Mononuclear cell (primary cell): ENCODE measurements around the gene MED31. TPM values are rescaled to one million over a fixed set of nuclear protein-coding genes. Genes with fewer than 3 reads are reported as not detected.
"Not testable (repeated sequence)": the region's sequence is repeated elsewhere in the genome, so short reads cannot be mapped to it uniquely, and the experiment has no call there.

ENCODE experiments used
- H3K27me3 ChIP-seq: 2 replicates; pipeline ENCODE4 v1.6.0; 2011; ENCODE audit warnings: low read length, control low read depth; ENCODE audit not compliant: insufficient read depth
- H3K4me1 ChIP-seq: 2 replicates; pipeline ENCODE4 v1.5.1; 2011; ENCODE audit warnings: mild to moderate bottlenecking, low read length, control low read depth; ENCODE audit not compliant: insufficient read depth
- H3K4me3 ChIP-seq: 2 replicates; pipeline ENCODE4 v1.5.1; 2011; ENCODE audit warnings: mild to moderate bottlenecking, low read length, moderate library complexity
- H3K9me3 ChIP-seq: 2 replicates; pipeline ENCODE4 v1.5.1; 2011; ENCODE audit warnings: low read depth, mild to moderate bottlenecking, control low read depth, low read length
- total RNA-seq: library from RNA; depleted of rRNA; stranded (reverse); fragments of >200 nt; gene quantifications from one replicate; pipeline ENCODE4 v1.2.3, GENCODE V29; 2012

Gene MED31
- total RNA-seq, 1 donor = 14.2 TPM

DNA sequence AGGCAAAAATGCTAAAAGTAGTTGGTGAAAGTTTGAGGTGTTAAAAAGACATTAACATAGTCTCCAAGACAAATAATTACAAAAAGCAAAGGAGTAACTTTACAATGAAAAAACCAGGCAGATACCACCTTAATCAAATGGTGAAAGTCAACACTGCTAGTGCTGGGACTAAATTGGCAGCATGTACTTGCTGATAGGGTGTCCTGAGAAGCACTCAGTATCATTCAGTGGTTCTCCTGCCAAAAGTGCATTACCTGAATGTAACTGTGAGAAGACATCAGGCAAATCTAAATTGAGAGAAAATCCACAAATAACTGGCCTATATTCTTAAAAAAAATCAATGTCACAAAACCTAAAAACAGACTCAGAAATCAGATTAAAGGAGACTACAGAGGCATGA, 18.9 kb downstream of the MED31 start:
- no peaks in the 10 kb centered on the region for H3K27me3 ChIP-seq
- no peak overlapping the region for H3K4me3 ChIP-seq
- no peaks in the 10 kb centered on the region for H3K4me1 ChIP-seq
- no peaks in the 10 kb centered on the region for H3K9me3 ChIP-seq

DNA sequence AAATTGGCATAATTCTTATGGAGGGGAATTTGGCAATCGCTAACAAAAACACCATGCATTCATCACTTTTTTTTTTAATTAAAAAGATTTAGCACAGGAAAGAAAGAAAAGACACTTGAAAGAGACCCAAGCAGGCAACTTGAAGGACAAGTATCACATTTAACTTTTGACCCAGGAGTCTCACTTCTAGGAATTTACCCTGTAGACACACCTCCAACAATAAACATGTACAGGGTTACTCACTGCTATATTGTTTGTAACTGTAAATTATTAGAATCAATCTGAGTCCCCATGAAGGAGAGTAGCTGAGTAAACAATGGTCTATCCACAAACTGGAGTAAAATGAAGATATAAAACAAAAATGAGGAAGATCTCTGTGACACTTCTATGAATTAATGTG, 21.0 kb downstream of the MED31 start:
- H3K27me3 ChIP-seq = no peaks in the 10 kb centered on the region
- H3K4me3 ChIP-seq = no peak overlapping the region
- H3K4me1 ChIP-seq = no peaks in the 10 kb centered on the region
- H3K9me3 ChIP-seq = no peaks in the 10 kb centered on the region

DNA sequence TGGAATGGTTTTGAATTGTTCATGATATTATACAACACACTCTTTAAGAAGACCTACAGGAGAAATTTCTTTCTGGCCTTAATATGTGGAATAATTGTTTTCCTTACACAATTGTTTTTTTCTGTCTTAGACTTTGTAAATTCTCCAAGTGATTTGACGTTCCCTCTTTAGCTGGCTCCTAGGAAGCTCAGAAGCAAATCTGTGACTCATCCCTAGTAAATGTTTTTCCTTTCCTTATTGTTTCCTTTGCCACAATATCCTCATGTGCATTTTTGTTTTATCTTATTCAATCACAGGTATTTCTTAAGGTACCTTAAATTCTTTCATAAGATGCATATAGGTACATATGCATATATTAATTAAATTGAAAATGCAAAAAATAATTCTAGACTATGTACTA, 24.4 kb downstream of the MED31 start:
- H3K9me3 ChIP-seq = no peaks in the 10 kb centered on the region
- no peaks in the 10 kb centered on the region for H3K4me1 ChIP-seq
- no peak overlapping the region for H3K4me3 ChIP-seq
- no peaks in the 10 kb centered on the region for H3K27me3 ChIP-seq

DNA sequence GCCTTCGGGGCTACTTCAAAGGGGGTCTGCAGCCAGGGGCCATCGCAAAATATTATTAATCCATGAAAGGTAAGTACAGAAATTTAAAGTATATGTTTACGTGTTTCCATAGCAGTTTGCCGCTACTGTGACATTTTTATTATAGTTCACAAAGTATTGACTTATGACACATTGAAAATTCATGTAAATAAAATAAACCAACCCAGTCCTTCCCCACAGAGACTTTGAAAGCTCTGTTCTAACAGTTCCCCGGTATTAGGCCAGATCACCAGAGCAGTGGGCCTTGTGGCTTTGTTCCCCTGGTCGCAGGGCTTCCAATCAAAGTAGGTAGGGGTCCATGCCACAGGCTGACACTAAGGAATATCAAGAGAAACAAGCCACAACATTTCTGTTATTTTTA, 24.8 kb downstream of the MED31 start:
- Histone ChIP-seq H3K9me3 (no peaks in the 10 kb centered on the region), H3K27me3 (no peaks in the 10 kb centered on the region), H3K4me3 (no peak overlapping the region), H3K4me1 (no peaks in the 10 kb centered on the region)

DNA sequence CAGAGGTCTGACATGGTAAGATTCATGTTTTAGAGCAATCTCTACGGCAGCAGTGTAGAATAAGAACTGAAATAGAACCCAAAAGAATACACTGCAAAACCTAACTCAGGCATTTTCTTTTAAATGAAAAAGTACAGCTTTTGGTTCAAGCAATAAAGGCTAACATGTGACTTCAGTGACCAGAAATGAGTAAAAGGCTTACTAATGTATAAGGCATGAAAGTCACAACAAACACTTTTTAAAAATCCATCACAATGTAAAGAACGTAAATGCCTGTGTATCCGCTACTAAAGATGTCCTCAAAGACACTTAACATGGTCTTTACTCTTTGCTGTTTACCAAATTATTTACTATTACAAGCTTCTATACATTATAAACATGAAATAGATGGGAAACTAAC, 27.5 kb downstream of the MED31 start:
- Histone ChIP-seq H3K4me1 (no peaks in the 10 kb centered on the region), H3K4me3 (no peak overlapping the region), H3K9me3 (no peaks in the 10 kb centered on the region), H3K27me3 (no peaks in the 10 kb centered on the region)

DNA sequence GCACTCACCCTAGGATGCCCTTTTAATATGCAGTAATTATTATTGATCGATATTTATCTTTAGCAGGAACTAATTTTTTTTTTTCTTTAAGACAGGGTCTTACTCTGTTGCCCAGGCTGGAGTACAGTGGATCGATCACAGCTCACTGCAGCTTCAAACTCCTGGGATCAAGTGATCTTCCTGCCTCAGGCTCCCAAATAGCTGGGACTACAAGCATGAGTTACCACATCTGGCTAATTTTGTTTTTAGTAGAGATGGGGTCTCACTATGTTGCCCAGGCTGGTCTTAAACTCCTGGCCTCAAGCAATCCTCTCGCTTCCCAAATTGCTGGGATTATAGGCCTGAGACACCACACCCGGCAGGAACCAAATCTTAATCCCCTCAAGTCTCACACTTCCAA, 40.2 kb downstream of the MED31 start:
- Histone ChIP-seq H3K27me3 (no peaks in the 10 kb centered on the region), H3K9me3 (no peaks in the 10 kb centered on the region), H3K4me1 (no peaks in the 10 kb centered on the region), H3K4me3 (no peak overlapping the region)

DNA sequence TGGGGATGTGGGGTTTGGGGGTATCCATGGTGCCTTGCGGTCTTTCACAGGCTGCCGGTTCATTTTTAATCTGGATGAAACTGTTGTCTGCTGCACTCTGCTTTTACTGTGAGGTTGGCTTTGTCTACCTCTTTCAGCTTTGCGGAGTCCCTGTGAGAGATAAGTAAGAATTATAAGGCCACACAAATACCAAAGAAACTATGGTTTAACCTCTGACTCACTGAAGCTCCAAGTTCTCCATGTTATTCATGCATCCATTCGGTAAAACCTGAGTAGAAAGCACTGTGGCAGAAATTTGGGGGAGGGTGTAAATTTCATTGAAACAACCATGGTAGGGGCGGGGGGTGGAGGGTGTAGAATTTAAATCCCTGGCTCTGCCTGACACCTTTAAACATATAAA, 41.4 kb downstream of the MED31 start:
- no peaks in the 10 kb centered on the region for H3K9me3 ChIP-seq
- no peaks in the 10 kb centered on the region for H3K4me1 ChIP-seq
- no peaks in the 10 kb centered on the region for H3K27me3 ChIP-seq
- no peak overlapping the region for H3K4me3 ChIP-seq

DNA sequence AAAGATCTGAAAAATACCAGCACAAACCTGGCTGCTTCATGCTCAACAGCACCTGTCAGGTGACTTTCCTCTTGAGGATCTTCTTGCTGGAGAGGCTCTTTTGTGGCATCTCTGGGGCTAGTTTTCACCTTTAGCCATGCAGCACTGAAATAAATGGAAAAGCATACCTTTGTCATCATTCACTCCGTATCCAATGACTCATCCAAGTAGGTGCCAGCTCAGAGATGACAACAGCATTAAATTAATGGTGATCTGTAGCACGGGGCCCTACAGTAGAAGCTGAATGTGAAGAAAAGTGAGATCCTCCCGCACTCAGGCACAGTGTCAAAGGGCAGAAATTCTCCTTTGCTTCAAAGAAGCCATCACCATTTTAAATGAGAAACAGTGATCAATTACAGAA, 43.1 kb downstream of the MED31 start:
- Histone ChIP-seq H3K4me1 (no peaks in the 10 kb centered on the region), H3K4me3 (no peak overlapping the region), H3K9me3 (no peaks in the 10 kb centered on the region), H3K27me3 (no peaks in the 10 kb centered on the region)

DNA sequence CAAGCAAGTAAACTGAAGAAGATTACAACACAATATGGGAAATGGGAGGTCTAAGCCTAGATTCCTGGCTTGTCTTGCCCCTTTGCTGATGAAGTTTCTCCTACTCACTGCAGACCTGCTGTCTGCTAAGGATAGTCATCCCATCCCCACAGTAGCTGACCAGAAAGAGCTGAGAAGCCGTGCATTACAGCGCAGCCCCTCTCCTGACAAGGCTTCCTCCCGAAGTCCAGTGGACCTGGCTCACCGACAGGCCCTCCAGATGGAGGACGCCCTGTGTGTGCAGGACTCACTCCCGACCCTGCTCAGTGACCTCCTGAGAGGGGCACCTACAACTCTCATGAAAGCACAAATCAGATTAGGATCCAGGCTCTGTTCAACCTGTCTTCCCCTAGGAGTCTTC, 46.3 kb downstream of the MED31 start:
- no peaks in the 10 kb centered on the region for H3K9me3 ChIP-seq
- peaks cover 4% of the 10 kb centered on the region for H3K4me1 ChIP-seq
- no peak overlapping the region for H3K4me3 ChIP-seq
- H3K27me3 ChIP-seq = no peaks in the 10 kb centered on the region

DNA sequence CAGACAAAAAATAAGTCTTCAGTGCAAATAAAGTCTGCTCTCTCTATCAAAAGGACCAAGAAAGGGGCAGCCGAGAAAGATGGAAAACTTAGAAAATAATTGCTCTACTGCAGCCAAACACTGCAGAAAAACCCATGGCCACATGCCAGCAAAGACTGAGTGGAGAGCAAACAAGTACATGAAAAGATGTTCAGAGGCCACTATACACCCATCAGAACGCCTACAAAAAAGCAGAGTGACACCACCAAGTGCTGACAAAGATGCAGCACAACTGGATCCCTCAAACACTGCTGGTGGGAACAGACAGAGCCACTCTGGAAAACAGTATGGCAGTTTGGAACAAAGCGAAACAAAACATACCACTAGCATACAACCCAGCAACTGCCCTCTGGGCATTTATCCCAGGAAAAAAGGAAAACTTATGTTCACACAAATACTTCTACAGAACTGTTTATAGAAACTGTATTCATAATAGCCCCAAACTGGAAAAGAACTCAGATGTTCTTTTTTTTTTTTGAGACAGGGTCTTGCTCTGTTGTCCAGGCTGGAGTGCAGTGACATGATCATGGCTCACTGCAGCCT, 47.6 kb downstream of the MED31 start:
- H3K4me1 ChIP-seq = peaks cover 17% of the 10 kb centered on the region
- H3K9me3 ChIP-seq = no peaks in the 10 kb centered on the region
- H3K27me3 ChIP-seq = no peaks in the 10 kb centered on the region
- no peak overlapping the region for H3K4me3 ChIP-seq

DNA sequence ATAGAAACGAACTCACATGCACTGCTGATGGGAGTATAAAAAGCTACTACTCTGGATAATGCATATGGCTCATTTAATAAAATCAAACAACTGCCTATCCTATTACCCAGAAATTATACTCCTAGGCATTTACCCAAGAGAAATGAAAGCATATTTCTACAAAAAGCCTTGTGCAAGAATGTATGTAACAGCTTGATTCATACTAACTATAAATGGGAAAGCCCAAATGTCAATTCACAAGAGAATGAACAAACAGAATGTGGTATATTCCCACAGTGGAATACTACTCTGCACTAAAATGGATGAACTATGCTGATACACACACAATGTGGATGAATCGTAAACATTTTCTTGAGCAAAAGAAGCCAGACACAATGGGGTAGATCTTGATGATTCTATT, 49.3 kb downstream of the MED31 start:
- Histone ChIP-seq H3K4me1 (peaks cover 30% of the 10 kb centered on the region), H3K9me3 (no peaks in the 10 kb centered on the region), H3K27me3 (no peaks in the 10 kb centered on the region), H3K4me3 (no peak overlapping the region)

DNA sequence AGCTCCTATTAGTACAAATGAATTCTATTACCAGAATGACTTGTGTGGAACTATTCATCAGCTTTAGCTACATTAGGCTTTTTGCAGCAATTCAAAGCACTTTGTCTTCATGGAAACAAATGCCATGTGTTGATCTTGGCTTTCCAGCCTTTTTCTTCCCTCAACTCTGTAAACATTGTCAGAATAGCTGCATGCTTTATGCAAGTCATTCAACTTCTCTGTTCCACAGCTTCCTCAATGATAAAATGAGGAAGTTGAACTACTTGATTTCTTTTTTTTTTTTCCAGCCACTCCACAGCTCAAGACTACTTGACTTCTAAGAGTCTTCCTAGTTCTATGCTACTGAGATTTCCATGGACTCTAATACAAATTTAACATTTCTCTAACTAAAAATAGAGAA, 52.0 kb downstream of the MED31 start:
- Histone ChIP-seq H3K4me3 (no peak overlapping the region), H3K27me3 (no peaks in the 10 kb centered on the region), H3K4me1 (peaks cover 30% of the 10 kb centered on the region)

DNA sequence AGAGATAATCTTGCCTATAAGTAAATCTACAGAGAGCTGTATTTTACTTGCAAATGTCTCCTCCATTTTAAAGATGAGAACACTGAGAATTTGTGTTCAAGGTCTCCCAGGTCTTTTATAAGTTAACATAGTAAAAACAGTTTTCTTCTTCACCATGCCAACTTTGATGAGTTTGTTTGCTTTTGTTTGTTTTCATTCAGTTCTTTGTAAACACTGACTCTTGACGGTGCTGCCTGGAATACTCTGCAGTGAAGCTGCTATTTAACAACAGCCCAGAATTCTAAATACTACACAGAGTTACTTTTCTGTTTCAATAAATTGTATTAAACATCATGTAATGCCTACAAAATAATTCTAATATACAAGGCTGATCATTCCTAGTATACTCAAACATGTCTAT, 53.7 kb downstream of the MED31 start:
- Histone ChIP-seq H3K9me3 (no peaks in the 10 kb centered on the region), H3K27me3 (no peaks in the 10 kb centered on the region), H3K4me3 (no peak overlapping the region), H3K4me1 (peaks cover 30% of the 10 kb centered on the region)

More for the DNA sequence above, 52.0 kb downstream of the MED31 start:
- H3K9me3 ChIP-seq = no peaks in the 10 kb centered on the region

DNA sequence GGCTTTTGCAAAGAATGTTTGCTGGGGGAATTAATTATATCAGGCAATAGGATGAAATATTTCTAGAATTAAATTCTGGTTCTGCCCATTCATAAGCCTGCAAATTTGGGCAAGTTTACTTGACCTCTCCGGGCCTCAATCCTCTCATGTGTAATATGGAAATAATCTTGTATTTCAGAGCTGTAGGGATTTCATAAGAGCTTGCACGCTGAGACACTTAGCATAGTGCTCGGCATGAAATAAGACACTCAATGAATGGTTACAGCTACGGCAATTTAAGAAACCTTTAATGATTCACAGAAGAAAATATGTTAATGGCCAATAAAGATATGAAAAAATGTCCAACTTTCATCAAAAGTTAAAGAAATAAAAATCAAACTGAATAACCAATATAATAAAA, 54.5 kb downstream of the MED31 start:
- Histone ChIP-seq H3K4me3 (no peak overlapping the region), H3K4me1 (peaks cover 30% of the 10 kb centered on the region), H3K9me3 (no peaks in the 10 kb centered on the region)

DNA sequence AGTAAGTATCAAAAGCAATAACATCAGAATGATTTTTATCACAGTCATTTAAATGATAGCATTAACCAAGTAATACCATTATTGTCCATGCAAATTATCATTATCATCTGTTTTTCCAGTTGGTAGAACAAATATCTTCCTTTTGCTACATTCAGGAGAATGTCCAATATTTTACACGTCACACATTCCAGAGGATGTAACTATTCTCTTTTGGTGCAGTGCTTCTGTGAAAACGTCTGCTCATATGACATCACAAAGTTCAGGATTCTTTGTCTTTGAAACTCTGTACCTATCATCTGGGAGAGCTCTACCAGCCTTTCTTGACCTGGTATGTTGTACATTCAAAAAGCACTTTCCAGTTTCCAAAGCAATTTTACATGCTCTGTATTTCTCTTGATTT, 54.9 kb downstream of the MED31 start:
- no peaks in the 10 kb centered on the region for H3K9me3 ChIP-seq
- H3K4me3 ChIP-seq = no peak overlapping the region
- H3K27me3 ChIP-seq = no peaks in the 10 kb centered on the region
- H3K4me1 ChIP-seq = peaks cover 30% of the 10 kb centered on the region

More for the DNA sequence above, 54.5 kb downstream of the MED31 start:
- no peaks in the 10 kb centered on the region for H3K27me3 ChIP-seq

DNA sequence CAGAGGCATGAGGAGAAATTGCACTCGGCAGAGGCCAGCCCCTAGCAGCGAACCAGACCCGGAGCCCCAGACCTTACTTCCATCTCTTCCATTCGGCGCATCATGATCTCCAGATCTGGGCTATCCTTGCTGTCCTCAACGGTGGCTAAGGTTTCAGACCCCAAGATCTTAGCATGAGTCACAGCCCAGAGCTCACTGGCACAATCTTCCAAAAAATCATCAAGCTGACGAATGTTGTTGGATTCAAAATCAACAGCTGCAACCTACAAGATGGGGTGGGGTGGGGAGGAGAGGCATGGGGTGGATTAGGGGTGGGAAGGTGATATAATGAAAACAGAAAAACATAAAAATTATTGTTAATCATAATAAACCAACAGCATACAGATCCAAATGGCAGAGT, 55.3 kb downstream of the MED31 start:
- Histone ChIP-seq H3K27me3 (no peaks in the 10 kb centered on the region), H3K4me1 (peaks cover 30% of the 10 kb centered on the region), H3K4me3 (no peak overlapping the region), H3K9me3 (no peaks in the 10 kb centered on the region)

DNA sequence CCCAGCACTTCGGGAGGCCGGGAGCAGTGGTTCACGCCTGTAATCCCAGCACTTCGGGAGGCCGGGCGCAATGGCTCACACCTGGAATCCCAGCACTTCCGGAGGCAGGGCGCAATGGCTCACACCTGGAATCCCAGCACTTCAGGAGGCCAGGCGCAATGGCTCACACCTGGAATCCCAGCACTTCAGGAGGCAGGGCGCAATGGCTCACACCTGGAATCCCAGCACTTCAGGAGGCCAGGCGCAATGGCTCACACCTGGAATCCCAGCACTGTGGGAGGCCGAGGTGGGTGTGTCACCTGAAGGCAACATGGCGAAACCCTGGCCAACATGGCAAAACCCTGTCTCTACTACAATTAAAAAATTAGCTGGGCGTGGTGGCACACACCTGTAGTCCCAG, 58.0 kb downstream of the MED31 start:
- not testable (repeated sequence) for H3K4me1 ChIP-seq, H3K4me3 ChIP-seq, H3K9me3 ChIP-seq, H3K27me3 ChIP-seq
